ENCODE results near the gene RNU6-1.

The RNU6-1 gene

GRCh38 chr15:67855842-67856241 is 16.0 kb upstream of the RNU6-1 start:
- FAIRE-seq: no peak

DNA sequence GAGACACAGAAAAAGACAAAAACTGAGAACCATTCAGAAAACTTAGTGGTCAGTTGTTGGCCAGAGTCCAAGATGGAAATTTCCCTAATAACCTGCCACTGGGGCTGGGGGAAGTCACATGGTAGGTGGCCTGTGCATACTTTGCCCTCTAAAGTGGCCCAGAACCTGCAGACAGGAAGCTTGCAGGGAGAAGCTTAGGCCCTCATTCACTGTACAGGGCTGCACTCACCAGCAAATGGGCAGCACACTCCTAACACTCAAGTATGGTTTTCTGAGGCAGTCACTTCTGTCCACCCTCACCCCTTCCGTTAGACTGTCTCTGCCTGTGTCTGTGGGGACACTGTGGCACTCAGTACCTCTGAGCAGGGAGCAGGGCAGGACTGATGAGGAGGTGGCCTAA is 14.5 kb upstream of the RNU6-1 start:
- FAIRE-seq: no peak

GRCh38 chr15:67853454-67853853 is 13.6 kb upstream of the RNU6-1 start:
- FAIRE-seq: no peak

DNA sequence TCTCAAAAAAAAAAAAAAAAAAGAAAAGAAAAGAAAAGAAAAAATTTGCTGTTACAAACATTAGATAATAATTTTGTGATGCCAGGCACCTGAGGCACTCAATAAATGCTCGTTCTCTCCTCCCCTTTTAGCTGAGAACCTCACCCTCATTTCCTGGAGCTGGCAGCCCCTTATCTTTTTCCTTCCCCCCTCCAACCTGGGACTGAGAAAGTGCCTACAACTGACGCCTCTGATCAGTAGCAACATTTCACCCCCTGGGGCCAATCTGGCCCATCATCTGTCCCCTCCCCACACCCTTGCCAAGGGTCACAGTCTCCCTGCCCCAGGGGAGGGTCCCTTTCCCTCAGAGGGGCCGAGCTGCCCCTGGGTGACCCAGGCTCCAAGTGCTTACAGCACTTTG is 12.6 kb upstream of the RNU6-1 start:
- FAIRE-seq: no peak

GRCh38 chr15:67850994-67851571 is 11.2 kb upstream of the RNU6-1 start:
- FAIRE-seq: no peak

DNA sequence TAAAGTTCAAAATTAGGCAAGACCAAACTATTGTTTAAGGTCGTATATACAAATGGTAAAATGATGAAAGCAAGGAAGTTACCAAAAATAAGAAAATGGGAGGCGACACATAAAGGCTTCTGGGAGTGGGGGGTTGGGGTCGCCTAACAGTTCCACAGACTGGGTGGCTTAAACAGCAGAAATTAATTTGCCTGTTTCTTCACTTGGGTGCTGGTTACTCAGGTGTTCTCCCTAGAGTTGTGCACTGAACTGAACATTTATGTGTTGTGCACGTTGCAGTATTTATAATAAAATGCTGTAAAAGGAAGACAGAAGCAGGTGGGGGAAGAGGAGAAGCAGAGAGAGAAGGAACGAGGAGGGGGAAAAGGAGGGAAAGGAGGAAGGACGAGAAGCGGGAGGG is 10.5 kb upstream of the RNU6-1 start:
- no peak for FAIRE-seq

GRCh38 chr15:67849538-67849937 is 9.7 kb upstream of the RNU6-1 start:
- FAIRE-seq: no peak

GRCh38 chr15:67845974-67846373 is 6.1 kb upstream of the RNU6-1 start:
- FAIRE-seq: no peak

DNA sequence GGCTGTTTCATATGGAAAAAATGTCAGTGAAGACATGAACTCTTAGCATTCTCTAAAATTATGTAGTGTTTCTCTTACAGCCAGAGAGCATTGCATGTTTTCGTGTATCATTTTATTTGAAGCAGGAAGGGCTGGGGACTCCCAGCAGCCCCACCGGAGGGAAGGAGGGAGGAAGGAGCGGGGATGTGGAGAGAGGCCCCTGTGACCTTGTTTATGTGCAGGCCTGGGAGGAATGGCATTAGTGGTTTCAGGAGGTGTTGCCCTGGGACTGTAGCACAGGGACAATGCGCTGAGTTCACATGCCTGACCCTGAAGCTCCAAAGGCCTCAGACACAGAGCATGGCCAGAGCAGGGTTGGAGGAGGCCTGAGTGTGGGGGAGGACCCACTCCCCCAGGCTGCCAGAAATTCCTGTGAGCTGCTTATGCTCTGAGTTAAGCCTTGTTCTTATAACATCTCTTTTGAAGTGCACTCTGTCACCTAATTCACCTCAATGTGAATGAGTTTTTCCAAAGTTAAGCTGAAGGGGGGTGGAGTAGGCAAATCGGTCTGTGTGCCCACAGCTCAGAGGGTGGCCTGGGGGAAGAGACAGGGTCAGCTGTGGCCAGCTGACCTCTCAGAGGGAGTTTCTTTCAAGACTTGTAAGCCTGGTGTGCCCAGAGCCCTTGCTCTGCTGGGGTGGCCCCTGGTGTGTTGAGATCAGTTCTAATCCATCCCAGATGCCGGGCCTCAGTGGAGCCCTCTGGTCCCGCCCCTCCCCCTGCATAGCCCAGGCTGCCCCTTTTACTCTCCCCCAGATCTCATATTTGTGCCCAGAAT is 3.9 kb upstream of the RNU6-1 start:
- FAIRE-seq: peak; percentile 67

DNA sequence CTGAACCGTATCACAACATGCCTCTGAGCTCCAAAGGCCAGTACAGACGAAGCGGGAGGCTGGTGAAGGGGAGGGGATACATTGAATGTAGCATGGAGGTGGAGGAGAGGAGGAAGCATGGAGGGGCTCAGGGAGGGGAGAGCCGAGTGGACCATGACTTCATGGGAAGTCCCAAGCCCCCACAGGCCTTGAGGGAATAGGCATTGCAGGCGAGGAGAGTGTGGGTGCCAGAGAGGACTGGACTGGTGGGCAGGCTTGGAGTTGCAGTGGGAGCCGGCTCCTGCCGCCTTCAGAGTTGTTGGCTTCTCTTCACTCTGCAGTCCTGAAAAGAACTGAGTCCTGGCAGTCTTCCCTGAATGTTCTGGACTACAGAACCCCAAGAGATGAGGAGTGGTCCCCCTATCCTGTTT is 3.3 kb upstream of the RNU6-1 start:
- no peak for FAIRE-seq

GRCh38 chr15:67841513-67841762 is 1.6 kb upstream of the RNU6-1 start:
- FAIRE-seq: no peak

DNA sequence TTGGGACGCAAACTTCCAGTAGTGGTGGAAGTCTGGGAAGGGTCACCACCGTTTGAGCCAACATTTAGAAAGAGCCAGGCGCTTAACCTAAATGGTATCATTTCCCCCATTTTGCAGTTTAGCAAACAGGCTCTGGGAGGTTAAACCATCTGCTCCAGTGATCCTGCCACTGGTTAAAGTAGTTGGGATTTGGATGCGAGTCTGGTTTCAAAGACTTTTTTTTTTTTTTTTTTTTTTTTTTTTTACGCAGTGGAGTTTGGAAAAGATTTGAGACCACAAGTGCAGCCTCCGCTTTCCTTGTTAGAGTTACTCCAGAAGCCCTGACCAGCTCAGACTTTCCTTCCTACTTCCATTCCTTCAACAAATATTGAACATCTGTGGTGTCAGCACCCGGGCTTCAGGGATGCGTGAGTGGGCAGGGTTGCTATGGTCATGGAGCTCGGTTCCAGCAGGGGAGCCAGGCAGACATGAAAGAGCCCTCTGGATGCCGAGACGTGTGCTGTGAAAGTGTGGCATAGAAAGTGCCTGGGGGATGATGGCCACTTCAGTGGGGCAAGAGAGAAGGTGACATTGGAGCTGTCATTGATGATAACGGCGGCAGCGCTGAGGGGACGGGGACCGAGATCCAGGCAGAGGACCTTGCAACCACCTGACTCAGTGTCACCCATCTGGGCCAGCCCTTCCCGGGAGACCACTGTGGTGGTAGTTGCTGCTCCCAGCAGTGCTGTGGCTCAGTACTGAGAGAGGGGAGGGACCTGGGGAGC is 1.1 kb upstream of the RNU6-1 start:
- no peak for FAIRE-seq

DNA sequence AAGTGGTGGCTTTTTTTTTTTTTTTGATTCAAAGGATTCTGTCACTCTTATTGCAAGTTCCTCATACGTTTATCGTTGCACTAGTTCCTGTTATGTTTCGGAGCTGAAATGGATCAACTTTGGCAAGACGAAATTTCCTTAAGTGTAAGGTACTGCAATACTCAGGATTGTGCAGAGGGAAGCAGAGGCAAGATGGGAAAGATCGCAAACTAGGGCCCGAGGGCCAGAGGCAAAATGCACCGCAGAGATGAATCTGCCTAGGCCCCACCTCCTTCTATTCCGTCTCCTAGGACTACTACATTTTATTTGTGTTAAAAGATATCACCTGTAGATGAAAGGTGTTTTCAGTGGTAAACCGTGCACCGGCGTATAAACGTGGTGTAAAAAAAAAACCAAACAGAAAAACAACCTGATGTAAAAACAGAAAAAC is 331 bp downstream of the RNU6-1 start:
- FAIRE-seq: no peak

GRCh38 chr15:67838789-67839332 is 984 bp downstream of the RNU6-1 start:
- no peak for FAIRE-seq

- no peak for FAIRE-seq
These were observed 2.9 kb downstream of the RNU6-1 start for GRCh38 chr15:67836955-67837354.

DNA sequence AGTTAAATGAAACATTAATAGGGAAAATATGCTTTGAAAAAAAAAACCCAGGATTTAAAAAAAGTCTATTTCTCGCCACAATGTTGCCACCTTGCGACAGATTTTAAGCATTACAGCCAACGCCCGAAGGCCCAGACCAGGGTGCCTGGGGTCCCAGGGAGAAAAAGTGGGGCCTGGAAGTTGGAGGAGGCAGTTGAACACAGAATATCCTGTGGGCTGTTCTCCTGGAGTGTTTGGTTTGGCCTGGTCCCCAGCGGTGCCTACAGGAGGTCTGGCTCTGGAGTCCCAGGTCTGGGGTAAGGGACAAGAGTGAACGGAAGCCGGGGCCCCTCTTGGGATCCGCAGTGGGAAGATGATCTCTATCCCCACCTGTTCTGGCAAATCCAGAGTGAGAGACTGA is 3.4 kb downstream of the RNU6-1 start:
- FAIRE-seq: no peak

DNA sequence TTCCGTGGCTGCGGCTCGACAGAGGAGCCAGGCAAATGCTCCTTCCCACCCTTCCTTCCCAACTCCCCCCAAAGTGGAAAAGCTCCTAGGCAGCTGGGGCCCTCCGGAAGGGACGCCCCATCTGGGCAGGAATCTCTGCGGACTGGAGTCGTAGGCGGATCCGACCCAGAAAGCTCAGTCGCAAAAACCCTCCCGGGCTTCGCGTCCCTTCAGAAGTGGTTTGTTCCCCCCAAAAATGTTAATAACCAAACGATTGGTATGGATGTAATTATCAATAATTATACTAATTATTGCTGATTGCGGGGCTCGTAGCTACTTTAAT is 3.8 kb downstream of the RNU6-1 start:
- FAIRE-seq: no peak

GRCh38 chr15:67835297-67836133 is 4.3 kb downstream of the RNU6-1 start:
- FAIRE-seq: no peak

DNA sequence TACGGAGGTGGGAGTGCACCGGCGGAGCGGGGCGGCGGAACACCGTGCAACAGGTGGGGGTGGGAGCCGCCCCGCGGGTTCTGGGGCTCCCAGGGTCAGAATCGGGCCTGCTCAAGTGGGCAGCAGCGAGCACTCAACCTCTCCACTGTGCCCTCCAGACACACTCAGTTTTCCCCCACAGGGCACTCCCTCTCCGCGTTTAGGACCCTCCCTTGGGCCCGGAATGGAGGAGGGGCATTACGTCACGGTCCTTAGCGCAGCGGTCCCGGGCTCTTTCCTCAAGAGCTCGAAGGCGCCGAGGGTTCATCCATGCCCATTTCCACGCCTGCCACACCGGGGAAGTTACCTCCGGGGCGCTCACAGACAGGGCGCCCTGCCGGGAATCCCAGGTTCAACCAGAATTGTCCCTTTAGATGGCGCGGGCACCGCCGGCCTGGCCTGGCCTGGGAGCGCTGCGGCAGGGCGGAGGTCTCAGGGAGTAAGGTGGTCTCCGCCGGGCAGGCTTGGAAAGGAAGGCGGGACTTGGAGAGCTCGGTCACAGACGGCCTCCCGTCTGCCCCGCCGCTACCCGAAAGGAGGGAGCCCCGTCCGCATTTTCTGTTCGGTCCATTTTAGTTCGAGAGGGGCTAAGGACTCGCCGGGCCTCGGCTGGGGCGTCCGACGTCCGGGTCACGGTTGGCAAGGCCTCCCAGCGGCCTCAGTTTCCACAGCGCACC is 5.1 kb downstream of the RNU6-1 start:
- FAIRE-seq: no peak

DNA sequence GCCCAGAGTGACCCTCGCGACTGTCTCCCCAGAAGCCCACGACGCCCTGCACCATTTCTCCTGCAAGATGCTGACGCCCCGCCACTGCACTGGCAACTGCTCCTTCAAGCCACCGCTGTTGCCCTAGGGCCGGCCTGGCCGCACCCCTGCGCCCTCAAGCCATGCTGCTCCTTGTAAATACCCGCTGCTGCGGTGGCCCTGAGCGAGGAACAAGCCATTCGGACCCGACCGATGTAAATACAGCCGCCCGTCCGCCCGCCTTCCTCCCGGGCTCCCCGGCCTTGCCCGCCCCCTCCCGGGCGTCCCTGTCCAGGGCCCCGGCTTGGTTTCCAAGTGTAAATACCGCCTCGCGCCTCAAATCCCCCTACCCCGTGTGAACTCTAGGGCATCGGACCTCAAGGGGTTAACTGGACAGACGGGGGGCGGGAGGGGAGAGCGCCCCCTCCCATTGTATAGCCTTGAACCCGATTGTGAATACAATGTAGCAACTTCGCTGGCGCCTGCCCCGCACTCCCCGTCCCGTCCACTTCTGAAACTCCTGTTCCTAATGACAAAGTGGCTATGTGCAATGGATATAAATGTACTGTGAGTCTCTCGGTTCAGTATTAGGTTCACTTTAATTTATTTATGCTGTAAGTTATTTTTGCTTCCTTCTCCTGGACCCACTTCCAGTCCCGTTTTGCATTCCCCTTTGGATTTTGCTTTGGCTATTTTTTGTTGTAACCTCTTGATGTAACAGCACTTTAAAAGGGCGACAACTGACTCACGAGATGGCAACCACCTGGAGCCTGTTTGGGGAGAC is 5.9 kb downstream of the RNU6-1 start:
- no peak for FAIRE-seq

DNA sequence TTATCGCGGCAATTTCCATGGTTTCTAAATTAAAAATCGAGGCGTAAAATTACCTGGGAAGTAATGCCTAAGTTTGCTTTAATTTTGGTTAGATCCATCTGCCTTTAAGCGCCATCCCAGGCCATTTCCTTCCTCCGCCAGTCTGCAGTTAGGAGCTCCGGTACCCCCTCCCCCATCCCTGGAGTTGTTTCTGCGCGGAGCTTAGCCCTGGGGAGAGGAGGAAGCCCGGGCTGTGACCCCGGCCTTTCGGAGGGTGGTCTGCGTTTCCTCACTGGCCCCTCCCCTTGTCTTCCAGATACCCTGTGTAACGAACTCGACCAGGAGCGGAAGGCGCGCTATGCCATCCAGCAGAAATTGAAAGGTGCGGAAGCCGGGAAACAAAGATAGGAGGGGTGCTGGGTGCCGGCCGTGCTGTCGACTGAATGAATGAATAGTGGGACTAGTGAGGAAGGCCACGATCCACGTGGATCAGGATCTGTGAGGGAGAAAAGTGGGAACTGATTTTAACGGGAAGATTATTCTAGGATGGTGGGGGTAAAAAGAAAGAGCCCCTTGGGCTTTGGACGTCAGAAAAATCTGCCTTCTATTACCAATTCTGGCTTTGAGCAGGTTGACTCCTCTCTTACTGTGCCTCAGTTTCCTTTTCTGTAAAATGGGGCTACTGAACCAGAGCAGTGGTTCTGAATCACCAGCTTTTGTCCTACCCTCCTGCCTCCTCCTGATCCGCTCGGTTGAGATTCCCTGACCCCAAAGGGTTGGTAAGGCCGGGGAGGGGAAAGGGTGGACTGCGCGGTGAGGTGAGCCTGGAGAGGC is 6.7 kb downstream of the RNU6-1 start:
- FAIRE-seq: no peak

All from endometrium (tissue), 2 donors.